ENCODE data around the gene MYO1D. TPM values are rescaled to one million over a fixed set of nuclear protein-coding genes. Genes with fewer than 3 reads are reported as not detected.
"Not testable (repeated sequence)": the region's sequence is repeated elsewhere in the genome, so short reads cannot be mapped to it uniquely, and the experiment has no call there.

Gene MYO1D
- total RNA-seq, 1 donor from 2014 or later, result 36.9 TPM

GRCh38 chr17:32720671-32721070 is 156.3 kb downstream of the MYO1D start:
- no peak for TF ChIP-seq CTCF (IDR thresholded peaks at IDR 0.05; ENCODE audit: unreplicated experiment)
- no peaks in the 10 kb centered on the region for H3K27me3 Mint-ChIP-seq
- H3K4me1 Mint-ChIP-seq (ENCODE audit: low read depth), result peaks cover 3% of the 10 kb centered on the region
- no peak for DNase-seq (ENCODE audit: low spot score, unreplicated experiment)
- H3K4me3 Mint-ChIP-seq (ENCODE audit: low read depth), result no peak overlapping the region
- H3K27ac Mint-ChIP-seq, result no peak overlapping the region
- peaks cover 5% of the 10 kb centered on the region for H3K9me3 Mint-ChIP-seq (ENCODE audit: low read depth)
- peaks cover 13% of the 10 kb centered on the region for H3K36me3 Mint-ChIP-seq (ENCODE audit: insufficient read depth)

- H3K4me1 Mint-ChIP-seq (ENCODE audit: low read depth), result peaks cover 3% of the 10 kb centered on the region
- peaks cover 9% of the 10 kb centered on the region for H3K36me3 Mint-ChIP-seq (ENCODE audit: insufficient read depth)
- H3K27me3 Mint-ChIP-seq, result no peaks in the 10 kb centered on the region
- no peak for DNase-seq (ENCODE audit: low spot score, unreplicated experiment)
- no peaks in the 10 kb centered on the region for H3K9me3 Mint-ChIP-seq (ENCODE audit: low read depth)
- H3K4me3 Mint-ChIP-seq (ENCODE audit: low read depth), result no peak overlapping the region
- no peak overlapping the region for H3K27ac Mint-ChIP-seq
- TF ChIP-seq CTCF (IDR thresholded peaks at IDR 0.05; ENCODE audit: unreplicated experiment), result no peak
Observed at GRCh38 chr17:32719689-32720088, 157.2 kb downstream of the MYO1D start.

GRCh38 chr17:32714922-32715321 is 162.0 kb downstream of the MYO1D start:
- not testable (repeated sequence) for H3K27me3 Mint-ChIP-seq; H3K4me3 Mint-ChIP-seq (ENCODE audit: low read depth); H3K4me1 Mint-ChIP-seq (ENCODE audit: low read depth); H3K27ac Mint-ChIP-seq; DNase-seq (ENCODE audit: low spot score, unreplicated experiment)
- Mint-ChIP-seq H3K9me3 (ENCODE audit: low read depth) (peaks cover 12% of the 10 kb centered on the region), H3K36me3 (ENCODE audit: insufficient read depth) (peaks cover 28% of the 10 kb centered on the region)

GRCh38 chr17:32714206-32714605 is 162.7 kb downstream of the MYO1D start:
- H3K27ac Mint-ChIP-seq; H3K27me3 Mint-ChIP-seq; DNase-seq (ENCODE audit: low spot score, unreplicated experiment); H3K4me1 Mint-ChIP-seq (ENCODE audit: low read depth); H3K4me3 Mint-ChIP-seq (ENCODE audit: low read depth): not testable (repeated sequence)
- peaks cover 12% of the 10 kb centered on the region for H3K9me3 Mint-ChIP-seq (ENCODE audit: low read depth)
- peaks cover 26% of the 10 kb centered on the region for H3K36me3 Mint-ChIP-seq (ENCODE audit: insufficient read depth)

GRCh38 chr17:32713081-32713480 is 163.8 kb downstream of the MYO1D start:
- H3K4me1 Mint-ChIP-seq (ENCODE audit: low read depth), result peaks cover 7% of the 10 kb centered on the region
- peaks cover 25% of the 10 kb centered on the region for H3K36me3 Mint-ChIP-seq (ENCODE audit: insufficient read depth)
- no peak overlapping the region for H3K27ac Mint-ChIP-seq
- TF ChIP-seq CTCF (IDR thresholded peaks at IDR 0.05; ENCODE audit: unreplicated experiment), result no peak
- no peak for DNase-seq (ENCODE audit: low spot score, unreplicated experiment)
- H3K27me3 Mint-ChIP-seq, result no peaks in the 10 kb centered on the region
- no peak overlapping the region for H3K4me3 Mint-ChIP-seq (ENCODE audit: low read depth)
- H3K9me3 Mint-ChIP-seq (ENCODE audit: low read depth), result peaks cover 12% of the 10 kb centered on the region

GRCh38 chr17:32709562-32709961 is 167.4 kb downstream of the MYO1D start:
- peaks cover 26% of the 10 kb centered on the region for H3K36me3 Mint-ChIP-seq (ENCODE audit: insufficient read depth)
- peaks cover 12% of the 10 kb centered on the region for H3K9me3 Mint-ChIP-seq (ENCODE audit: low read depth)
- no peak for DNase-seq (ENCODE audit: low spot score, unreplicated experiment)
- H3K27ac Mint-ChIP-seq, result no peak overlapping the region
- H3K27me3 Mint-ChIP-seq, result no peaks in the 10 kb centered on the region
- peaks cover 7% of the 10 kb centered on the region for H3K4me1 Mint-ChIP-seq (ENCODE audit: low read depth)
- H3K4me3 Mint-ChIP-seq (ENCODE audit: low read depth), result no peak overlapping the region
- TF ChIP-seq CTCF (IDR thresholded peaks at IDR 0.05; ENCODE audit: unreplicated experiment), result no peak

Measured in progenitor cell of endocrine pancreas (in vitro differentiated cells).